ENCODE results near the gene CBLC.

CBLC gene

DNA sequence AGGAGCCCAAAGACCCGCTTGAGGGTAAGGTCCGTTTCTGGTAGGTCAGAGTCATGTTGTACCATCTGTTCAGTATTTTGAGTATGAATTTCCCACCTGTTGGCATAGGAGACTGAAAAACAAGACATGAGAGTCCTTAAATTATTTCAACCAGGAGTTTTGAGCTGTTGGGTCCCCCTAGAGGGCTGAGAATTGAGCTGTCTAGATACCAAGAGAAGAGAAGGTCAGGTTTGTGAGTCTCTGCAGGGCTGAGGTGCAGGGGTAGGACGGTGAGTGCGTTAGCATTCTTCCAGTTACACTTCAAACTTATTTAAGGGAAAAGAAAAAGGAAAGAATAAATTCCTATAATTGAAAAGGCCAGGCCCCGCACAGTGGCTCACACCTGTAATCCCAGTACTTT lies 5.0 kb downstream of the CBLC start:
- Histone ChIP-seq H3K36me3 (ENCODE audit: insufficient read depth, low read length) (no peaks in the 10 kb centered on the region), H3K9me3 (ENCODE audit: low read depth, low read length) (no peaks in the 10 kb centered on the region), H3K27ac (no peak overlapping the region), H3K4me3 (no peak overlapping the region), H3K9ac (ENCODE audit: insufficient read length) (no peak overlapping the region)
- DNase-seq (ENCODE audit: low read depth, low spot score), result no peak
- TF ChIP-seq POLR2AphosphoS5 (IDR thresholded peaks at IDR 0.05; ENCODE audit: borderline replicate concordance, low read depth, low read length), result no peak

DNA sequence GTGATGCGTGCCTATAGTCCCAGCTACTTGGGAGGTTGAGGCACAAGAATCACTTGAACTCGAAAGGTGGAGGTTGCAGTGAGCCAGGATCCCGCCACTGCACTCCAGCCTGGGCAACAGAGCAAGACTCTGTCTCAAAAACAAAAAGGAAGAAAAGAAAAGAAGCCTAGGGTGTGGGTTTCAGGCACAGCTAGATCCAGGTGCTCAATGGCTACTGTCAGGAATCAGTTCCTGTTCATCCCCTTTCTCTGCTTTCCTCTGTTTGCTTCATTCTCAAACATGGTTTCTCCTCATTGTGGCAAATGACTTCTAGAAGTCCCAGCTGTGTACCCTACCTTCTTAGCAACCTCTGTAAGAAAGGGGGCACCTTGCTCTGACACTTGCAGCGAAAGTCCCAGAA lies 5.9 kb downstream of the CBLC start:
- Histone ChIP-seq H3K4me3 (no peak overlapping the region), H3K9me3 (ENCODE audit: low read depth, low read length) (no peaks in the 10 kb centered on the region), H3K36me3 (ENCODE audit: insufficient read depth, low read length) (no peaks in the 10 kb centered on the region), H3K27ac (no peak overlapping the region), H3K9ac (ENCODE audit: insufficient read length) (no peak overlapping the region)
- TF ChIP-seq FOXP2 (optimal IDR thresholded peaks at IDR 0.05; ENCODE audit: control extremely low read depth, extremely low read length, insufficient read depth) (no peak), POLR2AphosphoS5 (IDR thresholded peaks at IDR 0.05; ENCODE audit: borderline replicate concordance, low read depth, low read length) (no peak), EZH2 (IDR thresholded peaks at IDR 0.05) (no peak)
- DNase-seq (ENCODE audit: low read depth, low spot score), result no peak

DNA sequence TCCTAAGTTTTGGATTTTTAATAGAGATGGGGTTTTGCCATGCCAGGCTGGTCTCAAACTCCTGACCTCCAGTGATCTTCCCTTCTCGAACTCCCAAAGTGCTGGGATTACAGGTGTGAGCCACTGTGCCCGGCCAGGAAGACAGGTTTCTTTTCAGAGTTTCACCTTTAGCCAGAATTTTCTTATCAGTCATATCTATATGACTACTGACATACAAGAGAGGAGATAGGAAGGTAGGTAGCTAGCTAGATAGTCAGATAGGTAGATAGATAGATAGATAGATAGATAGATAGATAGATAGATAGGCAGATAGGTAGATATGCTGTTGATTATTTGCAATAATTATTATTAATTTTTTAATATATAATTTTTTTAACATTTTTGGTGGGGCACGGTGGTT lies 7.6 kb downstream of the CBLC start:
- H3K4me3 ChIP-seq, result no peak overlapping the region
- no peaks in the 10 kb centered on the region for H3K36me3 ChIP-seq (ENCODE audit: insufficient read depth, low read length)
- no peaks in the 10 kb centered on the region for H3K9me3 ChIP-seq (ENCODE audit: low read depth, low read length)
- no peak overlapping the region for H3K9ac ChIP-seq (ENCODE audit: insufficient read length)
- DNase-seq (ENCODE audit: low read depth, low spot score), result no peak
- no peak overlapping the region for H3K27ac ChIP-seq
- no peak for TF ChIP-seq POLR2AphosphoS5 (IDR thresholded peaks at IDR 0.05; ENCODE audit: borderline replicate concordance, low read depth, low read length)
- no peak for TF ChIP-seq FOXP2 (optimal IDR thresholded peaks at IDR 0.05; ENCODE audit: control extremely low read depth, extremely low read length, insufficient read depth)
- no peak for TF ChIP-seq EZH2 (IDR thresholded peaks at IDR 0.05)

DNA sequence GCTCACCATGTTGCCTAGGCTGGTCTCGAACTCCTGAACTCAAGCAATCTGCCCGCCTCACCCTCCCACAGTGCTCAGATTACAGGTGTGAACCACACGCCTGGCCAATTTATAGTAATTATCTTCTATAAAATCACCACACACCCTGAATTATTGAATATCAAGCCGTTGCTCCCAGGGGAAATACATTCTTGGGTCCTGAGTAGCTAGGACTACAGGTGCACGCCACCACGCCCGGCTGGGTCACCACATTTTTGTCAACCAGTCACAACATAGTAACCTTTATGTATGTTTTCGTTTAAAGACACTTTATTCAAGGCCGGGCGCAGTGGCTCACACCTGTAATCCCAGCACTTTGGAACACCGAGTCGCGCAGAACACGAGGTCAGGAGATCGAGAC lies 8.3 kb downstream of the CBLC start:
- no peaks in the 10 kb centered on the region for H3K36me3 ChIP-seq (ENCODE audit: insufficient read depth, low read length)
- no peak for DNase-seq (ENCODE audit: low read depth, low spot score)
- no peak overlapping the region for H3K4me3 ChIP-seq
- no peak overlapping the region for H3K27ac ChIP-seq
- H3K9me3 ChIP-seq (ENCODE audit: low read depth, low read length), result no peaks in the 10 kb centered on the region
- TF ChIP-seq EZH2 (IDR thresholded peaks at IDR 0.05) (no peak), FOXP2 (optimal IDR thresholded peaks at IDR 0.05; ENCODE audit: control extremely low read depth, extremely low read length, insufficient read depth) (no peak), POLR2AphosphoS5 (IDR thresholded peaks at IDR 0.05; ENCODE audit: borderline replicate concordance, low read depth, low read length) (no peak)
- no peak overlapping the region for H3K9ac ChIP-seq (ENCODE audit: insufficient read length)

DNA sequence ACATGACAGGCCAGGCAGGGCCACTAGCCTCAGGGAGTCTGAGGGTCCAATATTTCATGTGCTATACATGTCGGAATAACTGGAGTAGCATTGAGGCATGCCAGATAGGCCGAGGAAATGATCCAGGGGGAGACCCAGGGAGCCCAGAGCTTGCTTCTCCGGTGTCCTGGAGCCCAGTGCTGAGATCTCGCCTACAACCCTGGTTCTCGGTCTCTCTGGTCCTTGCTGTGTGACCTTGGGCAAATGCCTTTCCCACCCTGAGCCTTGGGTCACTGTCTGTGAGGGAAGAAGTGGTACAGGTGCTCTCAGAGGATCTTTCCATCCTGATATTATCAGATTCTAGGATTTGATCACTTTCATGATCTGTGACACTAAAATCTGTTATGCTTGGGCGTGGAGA lies 11.3 kb downstream of the CBLC start:
- no peak overlapping the region for H3K27ac ChIP-seq
- H3K9me3 ChIP-seq (ENCODE audit: low read depth, low read length), result no peaks in the 10 kb centered on the region
- H3K4me3 ChIP-seq, result no peak overlapping the region
- H3K9ac ChIP-seq (ENCODE audit: insufficient read length), result no peak overlapping the region
- DNase-seq (ENCODE audit: low read depth, low spot score), result no peak
- TF ChIP-seq POLR2AphosphoS5 (IDR thresholded peaks at IDR 0.05; ENCODE audit: borderline replicate concordance, low read depth, low read length) (no peak), EZH2 (IDR thresholded peaks at IDR 0.05) (no peak), FOXP2 (optimal IDR thresholded peaks at IDR 0.05; ENCODE audit: control extremely low read depth, extremely low read length, insufficient read depth) (no peak)
- no peaks in the 10 kb centered on the region for H3K36me3 ChIP-seq (ENCODE audit: insufficient read depth, low read length)

DNA sequence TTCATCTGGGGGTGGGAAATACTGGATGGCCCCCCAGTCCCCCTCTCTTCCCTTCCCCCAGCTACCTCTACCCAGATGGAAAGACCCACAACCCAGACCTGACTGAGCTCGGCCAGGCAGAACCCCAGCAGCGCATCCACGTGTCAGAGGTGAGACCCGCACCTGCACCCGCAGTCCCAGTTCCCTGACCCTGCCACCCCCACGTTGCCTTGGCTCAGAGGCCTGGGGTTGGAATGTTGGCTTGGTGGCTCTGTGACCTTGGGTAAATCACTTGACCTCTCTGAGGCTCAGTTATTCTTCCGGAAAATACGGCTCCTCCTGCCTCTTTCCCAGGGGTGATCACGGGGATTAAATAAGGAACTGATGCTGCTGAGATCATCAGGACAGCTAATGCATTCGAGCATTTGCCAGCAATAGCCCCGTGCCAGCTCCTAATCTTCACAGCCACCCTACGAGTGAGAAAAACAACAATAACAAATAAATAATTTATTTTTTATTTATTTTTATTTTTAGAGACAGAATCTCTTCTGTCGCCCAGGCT lies 12.3 kb downstream of the CBLC start:
- Histone ChIP-seq H3K9me3 (ENCODE audit: low read depth, low read length) (no peaks in the 10 kb centered on the region), H3K4me3 (no peak overlapping the region), H3K36me3 (ENCODE audit: insufficient read depth, low read length) (no peaks in the 10 kb centered on the region), H3K9ac (ENCODE audit: insufficient read length) (no peak overlapping the region), H3K27ac (no peak overlapping the region)
- TF ChIP-seq EZH2 (IDR thresholded peaks at IDR 0.05), result no peak
- DNase-seq (ENCODE audit: low read depth, low spot score), result no peak

DNA sequence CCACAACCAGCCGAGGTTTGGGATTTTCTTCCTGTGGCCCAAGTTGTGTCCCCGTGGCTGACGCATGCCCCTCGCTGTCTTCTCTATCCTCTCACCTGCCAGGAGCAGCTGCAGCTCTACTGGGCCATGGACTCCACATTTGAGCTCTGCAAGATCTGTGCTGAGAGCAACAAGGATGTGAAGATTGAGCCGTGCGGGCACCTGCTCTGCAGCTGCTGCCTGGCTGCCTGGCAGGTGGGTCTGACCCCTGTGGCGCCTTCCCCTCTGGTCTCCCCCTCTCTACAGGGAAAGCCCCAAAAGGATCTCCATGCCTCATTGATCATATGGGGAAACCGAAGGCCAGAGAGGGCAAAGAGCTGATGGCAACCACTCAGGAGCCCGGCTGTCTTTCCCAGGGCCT lies 14.6 kb downstream of the CBLC start:
- Histone ChIP-seq H3K36me3 (ENCODE audit: insufficient read depth, low read length) (no peaks in the 10 kb centered on the region), H3K9me3 (ENCODE audit: low read depth, low read length) (no peaks in the 10 kb centered on the region), H3K27ac (no peak overlapping the region), H3K9ac (ENCODE audit: insufficient read length) (no peak overlapping the region), H3K4me3 (no peak overlapping the region)
- DNase-seq (ENCODE audit: low read depth, low spot score), result no peak
- TF ChIP-seq EZH2 (IDR thresholded peaks at IDR 0.05) (no peak), POLR2AphosphoS5 (IDR thresholded peaks at IDR 0.05; ENCODE audit: borderline replicate concordance, low read depth, low read length) (no peak), FOXP2 (optimal IDR thresholded peaks at IDR 0.05; ENCODE audit: control extremely low read depth, extremely low read length, insufficient read depth) (no peak)

DNA sequence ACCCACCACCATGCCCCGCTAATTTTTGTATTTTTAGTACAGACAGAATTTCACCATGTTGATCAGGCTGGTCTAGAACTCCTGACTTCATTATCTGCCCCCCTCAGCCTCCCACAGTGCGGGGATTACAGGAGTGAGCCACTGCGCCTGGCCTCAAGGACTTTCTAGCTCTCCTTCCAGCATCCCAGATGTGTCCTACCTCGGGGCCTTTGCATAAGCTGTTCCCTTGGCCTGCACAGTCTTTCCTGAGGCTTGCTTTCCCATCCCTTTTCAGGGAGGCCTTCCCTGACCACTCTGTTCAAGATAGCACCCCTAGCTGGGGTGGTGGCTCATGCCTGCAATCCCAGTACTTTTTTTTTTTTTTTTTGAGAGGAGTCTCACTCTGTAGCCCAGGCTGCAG lies 16.9 kb downstream of the CBLC start:
- Histone ChIP-seq H3K9me3 (ENCODE audit: low read depth, low read length) (no peaks in the 10 kb centered on the region), H3K36me3 (ENCODE audit: insufficient read depth, low read length) (no peaks in the 10 kb centered on the region), H3K4me3 (no peak overlapping the region), H3K9ac (ENCODE audit: insufficient read length) (no peak overlapping the region), H3K27ac (no peak overlapping the region)
- TF ChIP-seq EZH2 (IDR thresholded peaks at IDR 0.05) (no peak), FOXP2 (optimal IDR thresholded peaks at IDR 0.05; ENCODE audit: control extremely low read depth, extremely low read length, insufficient read depth) (no peak), POLR2AphosphoS5 (IDR thresholded peaks at IDR 0.05; ENCODE audit: borderline replicate concordance, low read depth, low read length) (no peak)
- DNase-seq (ENCODE audit: low read depth, low spot score), result no peak

DNA sequence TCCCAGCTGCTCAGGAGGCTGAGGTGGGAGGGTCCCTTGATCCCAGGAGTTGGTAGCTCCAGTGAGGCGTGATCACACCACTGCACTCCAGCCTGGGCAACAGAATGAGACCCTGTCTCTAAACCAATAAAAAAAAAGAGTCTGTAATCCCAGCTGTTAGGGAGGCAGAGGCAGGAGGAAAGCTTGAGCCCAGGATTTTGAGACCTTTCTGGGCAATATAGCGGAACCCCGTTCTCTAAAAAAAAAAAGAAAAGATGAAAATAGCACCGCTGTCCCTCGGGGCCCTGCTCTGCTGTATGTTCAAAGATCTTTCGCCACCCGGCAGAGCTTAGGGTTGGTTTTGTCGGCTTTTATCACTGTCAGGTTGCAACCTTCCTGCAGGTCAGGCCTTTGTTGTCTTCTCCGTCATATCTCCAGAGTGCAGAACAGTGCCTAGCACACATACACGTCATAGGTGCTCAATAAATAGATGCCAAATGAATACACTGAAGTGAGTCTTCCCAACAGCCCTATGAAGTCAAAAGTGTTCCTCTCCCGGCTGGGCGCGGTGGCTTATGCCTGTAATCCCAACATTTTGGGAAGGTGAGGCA lies 17.8 kb downstream of the CBLC start:
- Histone ChIP-seq H3K9me3 (ENCODE audit: low read depth, low read length) (no peaks in the 10 kb centered on the region), H3K36me3 (ENCODE audit: insufficient read depth, low read length) (no peaks in the 10 kb centered on the region), H3K27ac (no peak overlapping the region), H3K4me3 (no peak overlapping the region), H3K9ac (ENCODE audit: insufficient read length) (no peak overlapping the region)
- DNase-seq (ENCODE audit: low read depth, low spot score), result no peak
- no peak for TF ChIP-seq FOXP2 (optimal IDR thresholded peaks at IDR 0.05; ENCODE audit: control extremely low read depth, extremely low read length, insufficient read depth)
- TF ChIP-seq POLR2AphosphoS5 (IDR thresholded peaks at IDR 0.05; ENCODE audit: borderline replicate concordance, low read depth, low read length), result no peak
- TF ChIP-seq EZH2 (IDR thresholded peaks at IDR 0.05), result no peak

Data from SK-N-MC (cell line).